Measurements from ENCODE around the gene PIANP.

The PIANP gene

DNA sequence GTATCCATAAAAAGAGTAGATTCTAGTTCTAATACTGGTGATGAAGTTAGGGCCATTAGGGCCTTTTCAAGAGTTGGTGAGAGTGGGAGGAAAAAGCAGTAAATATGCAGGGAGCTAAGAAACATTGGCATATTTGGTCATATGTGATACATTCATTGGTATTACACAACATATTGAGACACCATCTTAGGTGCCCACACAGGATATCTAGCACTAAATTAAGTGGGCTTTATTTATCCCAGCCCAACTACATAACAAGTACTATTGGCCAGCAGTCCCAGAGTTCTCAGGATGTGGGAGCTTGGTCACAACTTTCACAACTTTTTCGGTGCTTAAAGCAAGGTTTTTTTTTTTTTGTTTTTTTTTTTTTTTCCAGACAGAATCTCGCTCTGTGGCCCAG, 35.7 kb downstream of the PIANP start:
- DNase-seq: no peak

DNA sequence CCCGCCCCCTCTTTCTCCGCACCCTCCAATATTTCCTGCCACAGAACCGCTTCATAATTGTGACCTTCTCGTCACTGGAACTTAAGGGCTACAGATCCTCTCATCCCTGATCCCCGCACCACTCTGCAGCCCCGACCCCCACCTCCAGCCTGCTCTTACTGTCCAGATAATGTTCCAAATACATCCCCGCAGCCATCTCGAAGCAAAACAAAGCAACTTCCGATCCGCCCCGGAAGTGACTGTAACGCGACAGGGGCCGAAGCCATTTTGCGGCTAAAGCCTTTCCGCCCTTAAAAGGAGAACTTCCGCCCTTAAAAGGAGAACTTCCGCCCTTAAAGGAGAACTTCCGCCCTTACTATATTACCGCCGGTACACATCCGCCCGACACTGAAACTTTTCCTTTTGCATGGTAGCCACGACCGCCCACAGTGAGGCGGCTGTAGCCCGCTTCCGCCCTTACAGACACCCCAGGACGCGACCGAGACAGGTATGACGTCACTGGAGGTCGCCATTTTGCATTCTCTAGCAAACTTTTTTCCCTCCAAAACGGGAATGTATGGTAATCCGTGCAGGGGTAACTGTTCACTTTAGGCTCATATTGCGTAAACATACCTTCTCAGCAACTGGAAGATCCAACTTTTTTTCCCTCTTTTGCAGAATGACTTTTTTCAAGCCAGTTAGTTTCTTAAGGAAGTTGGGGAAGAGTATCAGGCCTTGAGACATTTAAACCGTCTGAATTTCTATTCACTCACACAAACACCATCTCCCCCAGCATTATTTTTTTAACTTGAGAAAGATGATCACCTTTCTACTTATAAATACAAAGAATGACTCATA, 37.5 kb downstream of the PIANP start, which contains the start of gene ING4:
Gene ING4 (minus strand): TSS at position 214 of the 837 bp plus-strand sequence. CDS start 18 bp downstream, at position 196.
- DNase-seq: peak; percentile 99

DNA sequence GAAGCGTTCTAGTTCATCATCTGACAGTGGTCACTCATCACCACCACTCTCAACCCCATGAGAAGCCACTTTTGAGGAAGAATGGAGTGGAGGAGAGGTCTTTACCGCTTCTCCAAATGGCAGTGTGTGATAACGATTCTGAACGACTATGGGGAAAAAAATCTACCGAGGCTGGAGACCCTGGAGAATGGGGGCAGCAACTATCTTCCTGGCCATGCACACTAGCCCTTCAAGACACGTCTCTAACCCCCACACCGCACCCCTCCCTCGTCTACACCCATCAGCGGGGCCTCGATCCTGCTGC, 38.1 kb downstream of the PIANP start:
- no peak for DNase-seq

DNA sequence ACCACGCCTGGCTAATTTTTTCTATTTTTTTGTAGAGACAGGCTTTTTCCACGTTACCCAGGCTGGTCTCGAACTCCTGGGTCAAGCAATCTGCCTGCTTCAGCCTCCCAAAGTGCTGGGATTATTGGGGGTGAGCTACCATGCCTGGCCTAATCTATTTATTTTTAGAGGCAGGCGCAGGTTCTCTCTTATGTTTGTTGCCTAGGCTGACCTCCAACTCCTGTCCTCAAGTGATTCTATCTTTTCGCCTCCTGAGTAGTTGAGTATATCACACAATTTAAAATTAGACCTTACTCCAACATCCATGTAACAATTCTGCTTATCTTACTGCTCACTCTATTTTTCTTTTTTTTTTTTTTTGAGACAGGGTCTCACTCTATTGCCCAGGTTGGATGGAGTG, 46.6 kb downstream of the PIANP start:
- no peak for DNase-seq

DNA sequence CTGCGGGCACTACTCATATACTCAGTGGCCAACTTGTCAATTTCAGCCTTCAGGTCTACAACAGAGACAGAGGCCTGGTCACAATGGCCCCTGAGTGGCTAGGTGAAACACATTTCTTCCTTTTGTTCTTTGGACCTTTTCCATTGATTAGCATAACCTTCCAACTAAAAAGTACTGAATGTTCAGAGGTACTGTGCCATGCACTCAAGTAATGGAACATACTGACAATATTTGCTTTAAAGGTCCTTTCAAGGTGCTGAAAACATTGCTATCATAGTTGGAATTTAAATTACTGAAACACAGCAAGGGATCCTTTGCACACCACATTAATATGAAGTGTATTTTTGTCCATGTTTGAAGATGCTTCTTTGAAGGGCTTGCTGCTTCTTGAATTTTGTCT, 47.3 kb downstream of the PIANP start:
- DNase-seq: no peak

DNA sequence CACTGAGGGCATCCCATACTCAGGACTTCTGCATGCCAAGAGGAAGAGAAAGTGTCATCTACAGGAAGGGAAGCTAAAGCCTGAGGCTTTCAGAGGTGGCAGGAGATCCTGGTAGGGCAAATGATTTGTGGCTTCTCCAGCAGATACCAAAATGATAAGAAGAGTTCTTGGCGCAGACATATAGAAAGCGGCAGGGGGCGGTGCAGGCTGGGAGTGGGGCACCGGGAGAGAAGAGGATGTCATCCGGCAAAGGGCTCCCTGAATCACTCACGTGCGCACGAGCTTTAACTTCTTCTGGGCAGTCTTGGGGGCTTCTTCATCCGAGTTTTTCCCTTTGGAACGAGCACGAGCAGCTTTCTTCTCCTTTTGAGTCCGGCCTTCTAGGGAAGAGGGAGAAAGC, 48.2 kb downstream of the PIANP start:
- no peak for DNase-seq

DNA sequence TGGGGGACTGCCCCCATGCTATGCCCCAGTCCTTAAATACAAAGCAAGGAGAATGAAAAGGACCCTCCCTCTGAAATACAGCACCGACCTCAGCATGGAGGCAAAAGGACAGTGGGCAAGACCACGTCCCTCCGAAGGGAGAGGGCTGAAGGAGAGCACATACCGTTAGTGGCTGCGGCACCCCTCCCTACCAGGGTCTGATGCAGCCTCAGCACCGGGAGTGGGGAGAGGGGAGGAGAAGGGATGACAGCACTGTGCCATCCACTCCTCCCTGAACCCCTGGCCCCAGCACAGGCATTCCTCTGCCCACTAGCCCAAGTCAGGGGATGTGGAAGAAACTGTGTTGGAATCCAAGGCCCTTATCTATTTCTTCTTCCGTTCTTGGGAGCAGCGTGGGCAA, 49.8 kb downstream of the PIANP start:
- no peak for DNase-seq

DNA sequence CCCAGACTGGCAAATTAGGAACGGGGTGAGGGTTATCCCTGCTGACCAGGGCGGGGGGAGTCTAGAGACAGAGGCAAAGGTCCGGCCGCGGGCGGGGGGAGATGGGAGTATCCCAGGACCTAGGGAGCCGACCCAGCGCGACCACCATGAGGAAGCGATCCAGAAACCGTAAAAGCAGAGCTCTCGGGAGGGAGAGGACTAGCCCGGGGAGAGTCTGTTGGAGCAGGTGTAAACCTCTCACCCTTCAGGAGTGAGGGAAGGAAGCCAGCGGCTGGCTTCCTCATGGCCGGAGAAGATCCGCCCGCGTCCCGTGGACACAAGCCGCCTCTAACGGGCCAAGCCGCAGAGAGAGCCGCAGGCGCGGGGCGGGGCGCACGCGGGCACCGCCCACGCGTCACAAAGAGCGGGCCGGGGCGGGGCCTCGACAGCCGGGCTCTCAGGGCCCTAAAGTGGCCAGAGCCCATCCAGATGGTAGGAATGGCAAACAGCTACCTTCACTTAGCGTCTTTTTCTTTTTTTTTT, 53.5 kb downstream of the PIANP start, which contains the start of gene ACRBP:
Gene ACRBP (minus strand): TSS at position 350 of the 522 bp plus-strand sequence. CDS start 66 bp downstream, at position 284.
- DNase-seq: no peak

DNA sequence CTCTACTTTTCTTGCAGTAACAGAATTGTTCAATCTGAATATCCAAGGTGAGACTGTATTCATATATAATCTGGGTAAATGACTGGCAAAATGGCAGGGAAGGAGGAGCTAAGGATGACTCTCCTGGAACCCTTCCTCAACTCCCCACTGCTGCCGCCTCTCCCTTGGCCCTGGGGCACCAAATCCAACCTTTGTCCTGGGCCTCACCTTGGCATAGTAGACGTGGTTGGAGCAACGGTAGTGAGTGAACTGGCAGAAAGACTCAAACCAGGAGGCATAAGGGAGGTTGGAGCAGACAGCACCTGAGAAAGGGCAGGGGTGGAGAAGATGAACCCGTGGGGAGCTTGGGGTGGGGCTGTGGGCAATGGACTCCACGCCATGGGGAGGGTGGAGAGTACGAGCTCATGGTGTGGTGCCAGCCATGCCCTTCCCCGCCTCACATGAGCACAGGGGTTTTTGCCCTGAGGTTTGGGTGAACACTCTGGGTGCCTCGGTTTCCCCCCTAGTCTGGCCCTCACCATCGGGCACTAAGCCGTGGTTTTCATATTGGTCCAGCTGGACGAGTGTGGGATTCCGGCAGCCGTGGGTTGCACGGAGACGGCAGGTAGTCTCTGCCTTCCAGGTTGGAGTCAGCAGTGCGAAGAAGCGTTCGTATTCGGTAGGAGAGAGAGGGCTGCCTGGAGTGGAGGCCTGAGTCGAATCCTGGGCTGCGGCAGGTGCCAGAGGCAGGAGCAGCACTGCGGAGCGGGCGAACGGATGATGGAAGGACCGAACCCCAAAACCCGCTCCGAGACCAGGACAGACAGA, 54.1 kb downstream of the PIANP start:
- DNase-seq: no peak

DNA sequence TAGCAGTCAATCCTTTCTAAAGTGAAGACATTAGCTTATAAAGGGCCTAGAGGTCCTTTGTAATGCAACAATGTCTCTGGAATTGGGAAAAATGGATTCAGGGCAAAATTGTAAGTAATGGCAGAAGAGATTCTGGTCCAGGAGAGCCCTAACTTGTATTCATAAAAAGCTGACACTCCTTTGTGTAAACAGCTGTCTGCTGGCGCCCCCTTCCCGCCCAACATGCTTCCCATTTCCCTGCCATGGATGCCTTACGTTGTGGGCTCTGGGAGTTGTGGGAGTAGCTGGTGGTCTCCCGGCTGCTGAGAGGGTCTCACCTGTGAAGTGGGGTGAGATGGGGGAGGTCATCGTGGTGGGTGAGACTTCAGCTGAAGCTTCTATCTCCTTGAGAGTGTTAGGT, 55.7 kb downstream of the PIANP start:
- DNase-seq: no peak

DNA sequence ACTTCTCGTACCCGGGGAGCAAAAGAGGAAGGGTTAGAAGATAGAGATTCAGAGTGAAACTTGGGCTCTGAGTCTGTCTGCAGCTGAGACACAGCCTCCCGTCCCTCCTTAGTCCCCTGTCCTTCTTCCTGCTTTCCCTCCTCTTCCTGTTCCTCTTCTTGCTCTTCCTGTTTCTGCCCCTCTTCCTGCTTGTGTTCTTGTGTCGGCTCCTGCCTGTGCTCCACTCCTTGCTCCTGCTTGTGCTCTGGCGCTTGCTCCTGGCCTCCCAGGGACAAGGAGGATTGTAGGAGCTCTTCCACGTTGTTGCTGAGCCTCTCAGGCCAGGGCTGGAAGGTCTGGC, 56.4 kb downstream of the PIANP start:
- DNase-seq: no peak

Measured in NCI-H446 treated with DMSO at 0.1 percent for 48 hours (cell line).